SK-N-SH (cell line): ENCODE data around the gene ACTR1A.

Source experiments
- CHD2 ChIP-seq: fragments of 150-350 bp; IDR thresholded peaks from 2 replicates; pipeline ENCODE4 v1.6.1; 2018; ENCODE audit warnings: low read length; ENCODE audit not compliant: partially characterized antibody
- EP300 ChIP-seq, 2 experiments: IDR thresholded peaks; 2 replicates each; pipeline versions ENCODE4 v1.4.0 to v1.6.1; 2012; ENCODE audit warnings: borderline replicate concordance in 1 of 2, low read depth in 1 of 2, low read length in 1 of 2
- EZH2phosphoT487 ChIP-seq: fragments of 200-600 bp; sonication (generic); IDR thresholded peaks from 2 replicates; pipeline ENCODE4 v1.6.1; 2017; ENCODE audit warnings: low read depth, mixed run types, mild to moderate bottlenecking, antibody characterized with exemption, moderate library complexity, borderline replicate concordance
- FOXM1 ChIP-seq: IDR thresholded peaks from 2 replicates; pipeline ENCODE4 v1.4.0; 2012; ENCODE audit warnings: low read depth, mild to moderate bottlenecking
- GABPA ChIP-seq: IDR thresholded peaks from 2 replicates; pipeline ENCODE4 v1.4.0; 2012; ENCODE audit warnings: low read depth, mild to moderate bottlenecking
- IRF3 ChIP-seq: fragments of 150-350 bp; IDR thresholded peaks from 2 replicates; pipeline ENCODE4 v1.6.1; 2016; ENCODE audit warnings: mild to moderate bottlenecking, low read depth, low read length
- NRF1 ChIP-seq: IDR thresholded peaks from 2 replicates; pipeline ENCODE4 v1.6.1; 2012; ENCODE audit warnings: low read depth, mild to moderate bottlenecking, low read length
- RAD21 ChIP-seq: IDR thresholded peaks from 2 replicates; pipeline ENCODE4 v1.6.1; 2012; ENCODE audit warnings: mild to moderate bottlenecking, low read length
- SIN3A ChIP-seq: IDR thresholded peaks from 2 replicates; pipeline ENCODE4 v1.6.1; 2012; ENCODE audit warnings: low read depth, mild to moderate bottlenecking, low read length, moderate library complexity, borderline replicate concordance
- YY1 ChIP-seq: IDR thresholded peaks from 2 replicates; pipeline ENCODE4 v1.4.0; 2012; ENCODE audit warnings: low read depth, mild to moderate bottlenecking
- TF ChIP-seq, protein P1 (sequence below): fragments of 200-600 bp; sonication (generic); IDR thresholded peaks from 2 replicates; pipeline ENCODE4 v1.6.1; 2017; ENCODE audit warnings: antibody characterized with exemption, mild to moderate bottlenecking, moderate library complexity

GRCh38 chr10:102517553-102517952 is 15.0 kb upstream of the ACTR1A start:
- TF ChIP-seq, protein P1, sequence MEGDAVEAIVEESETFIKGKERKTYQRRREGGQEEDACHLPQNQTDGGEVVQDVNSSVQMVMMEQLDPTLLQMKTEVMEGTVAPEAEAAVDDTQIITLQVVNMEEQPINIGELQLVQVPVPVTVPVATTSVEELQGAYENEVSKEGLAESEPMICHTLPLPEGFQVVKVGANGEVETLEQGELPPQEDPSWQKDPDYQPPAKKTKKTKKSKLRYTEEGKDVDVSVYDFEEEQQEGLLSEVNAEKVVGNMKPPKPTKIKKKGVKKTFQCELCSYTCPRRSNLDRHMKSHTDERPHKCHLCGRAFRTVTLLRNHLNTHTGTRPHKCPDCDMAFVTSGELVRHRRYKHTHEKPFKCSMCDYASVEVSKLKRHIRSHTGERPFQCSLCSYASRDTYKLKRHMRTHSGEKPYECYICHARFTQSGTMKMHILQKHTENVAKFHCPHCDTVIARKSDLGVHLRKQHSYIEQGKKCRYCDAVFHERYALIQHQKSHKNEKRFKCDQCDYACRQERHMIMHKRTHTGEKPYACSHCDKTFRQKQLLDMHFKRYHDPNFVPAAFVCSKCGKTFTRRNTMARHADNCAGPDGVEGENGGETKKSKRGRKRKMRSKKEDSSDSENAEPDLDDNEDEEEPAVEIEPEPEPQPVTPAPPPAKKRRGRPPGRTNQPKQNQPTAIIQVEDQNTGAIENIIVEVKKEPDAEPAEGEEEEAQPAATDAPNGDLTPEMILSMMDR, result no peak
- TF ChIP-seq FOXM1 (no peak), EP300 (IDR thresholded peaks at IDR 0.05; ENCODE audit: borderline replicate concordance in 1 of 2, low read depth in 1 of 2, low read length in 1 of 2) (no peak), EZH2phosphoT487 (no peak), YY1 (no peak), GABPA (no peak), SIN3A (no peak), IRF3 (no peak), NRF1 (no peak), CHD2 (no peak), RAD21 (no peak)
